Osteoblast (primary cell): ENCODE data around the gene B4GAT1. TPM values are rescaled to one million over a fixed set of nuclear protein-coding genes. Genes with fewer than 3 reads are reported as not detected.

Source experiments
- DNase-seq: peaks from one replicate; pipeline ENCODE4 v3.0.0; 2011; ENCODE audit warnings: low spot score, mixed read lengths; ENCODE audit not compliant: insufficient read length; ENCODE audit errors: missing footprints
- H2AFZ ChIP-seq: 2 replicates; pipeline ENCODE4 v1.6.0; 2011; ENCODE audit warnings: mild to moderate bottlenecking, low read length
- H3K27ac ChIP-seq: 2 replicates; pipeline ENCODE4 v1.5.1; 2011; ENCODE audit warnings: mild to moderate bottlenecking, low read depth, low read length, moderate library complexity
- H3K27me3 ChIP-seq: 2 replicates; pipeline ENCODE4 v1.6.0; 2012; ENCODE audit warnings: mild to moderate bottlenecking, control low read depth, inconsistent platforms, low read length, moderate library complexity; ENCODE audit not compliant: insufficient read depth
- H3K36me3 ChIP-seq: 2 replicates; pipeline ENCODE4 v1.5.1; 2011; ENCODE audit warnings: mild to moderate bottlenecking, low read length, control low read depth, moderate library complexity; ENCODE audit not compliant: insufficient read depth
- H3K4me1 ChIP-seq: 2 replicates; pipeline ENCODE4 v1.5.1; 2011; ENCODE audit warnings: mild to moderate bottlenecking, low read length, control low read depth, moderate library complexity; ENCODE audit not compliant: insufficient read depth
- H3K4me2 ChIP-seq: 2 replicates; pipeline ENCODE4 v1.6.0; 2011; ENCODE audit warnings: mild to moderate bottlenecking, low read length; ENCODE audit not compliant: insufficient read depth
- H3K4me3 ChIP-seq: fragments of 200-600 bp; sonication (generic); 3 replicates; pipeline ENCODE4 v1.5.1; 2012; ENCODE audit warnings: mild to moderate bottlenecking, low read length, inconsistent platforms; ENCODE audit not compliant: insufficient read depth
- H3K79me2 ChIP-seq: 2 replicates; pipeline ENCODE4 v1.6.0; 2012; ENCODE audit warnings: mild to moderate bottlenecking, low read length, control low read depth, inconsistent platforms; ENCODE audit not compliant: insufficient read depth
- H3K9me3 ChIP-seq: 2 replicates; pipeline ENCODE4 v1.5.1; 2011; ENCODE audit warnings: low read depth, low read length, control low read depth
- H4K20me1 ChIP-seq: 2 replicates; pipeline ENCODE4 v1.6.0; 2012; ENCODE audit warnings: mild to moderate bottlenecking, low read length, control low read depth; ENCODE audit not compliant: insufficient read depth
- total RNA-seq: library from RNA; depleted of rRNA; stranded (reverse); fragments of >200 nt; gene quantifications from 2 replicates; pipeline ENCODE4 v1.2.3, GENCODE V29; 2012
- TF ChIP-seq, protein P1 (sequence below): IDR thresholded peaks from 2 replicates; pipeline ENCODE4 v1.5.1; 2011; ENCODE audit warnings: mild to moderate bottlenecking, low read depth, low read length, moderate library complexity; ENCODE audit errors: extremely low read depth

The B4GAT1 gene
- total RNA-seq, 1 donor = 20.6 TPM

DNA sequence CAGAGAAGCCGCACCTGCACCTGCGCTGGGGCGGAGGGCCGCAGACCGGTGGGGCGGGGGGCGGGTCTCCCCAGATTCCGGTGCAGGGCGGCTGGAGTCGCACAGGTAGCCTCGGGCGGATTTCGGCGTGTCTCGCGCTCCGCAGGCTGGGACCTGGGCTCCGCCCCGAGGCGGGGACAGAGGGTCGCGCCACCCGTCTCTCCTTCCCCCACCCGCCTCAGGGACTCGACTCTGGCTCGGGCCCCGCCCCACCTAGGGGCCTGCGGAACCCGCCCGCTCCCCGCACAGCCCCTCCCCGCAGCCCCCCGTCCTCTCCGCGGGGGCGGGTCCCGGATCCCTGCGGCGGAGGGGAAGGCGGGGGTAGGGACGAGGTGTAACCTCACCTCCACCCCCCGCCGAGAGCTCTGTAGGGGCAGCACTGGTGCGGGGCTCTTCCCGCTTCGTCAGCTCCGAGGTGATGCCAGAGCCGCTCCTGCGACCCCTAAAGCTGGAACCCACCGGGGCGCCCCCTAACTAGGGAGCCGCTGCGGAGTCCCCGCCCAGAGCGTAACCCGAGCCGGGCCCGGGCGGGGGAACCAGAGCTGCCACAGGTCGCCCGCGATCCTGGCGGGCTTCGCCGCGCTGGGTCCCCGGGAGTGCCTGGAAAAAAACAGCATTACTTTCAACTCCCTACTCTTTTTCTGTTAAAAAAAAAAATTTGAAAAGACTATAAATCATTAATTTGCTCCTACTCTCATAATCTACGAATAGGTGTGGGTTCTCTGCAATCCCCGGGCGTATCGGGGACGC lies 24.4 kb upstream of the B4GAT1 start, which contains the start of gene SLC29A2:
Gene SLC29A2, minus strand, starts transcription at position 134 of the 789 bp plus-strand sequence. CDS start 169 bp downstream, outside the sequence.
- peak within 1 kb of the TSS; percentile 65 for H3K4me3 ChIP-seq
- peak within 1 kb of the TSS; percentile 50 for H2AFZ ChIP-seq
- H3K9me3 ChIP-seq = no peaks in the 10 kb centered on the region
- H3K79me2 ChIP-seq = no peaks in the 10 kb centered on the region
- H4K20me1 ChIP-seq = no peaks in the 10 kb centered on the region
- H3K4me1 ChIP-seq = peaks cover 26% of the 10 kb centered on the region
- peak; percentile 54 for DNase-seq
- H3K36me3 ChIP-seq = no peaks in the 10 kb centered on the region
- H3K4me2 ChIP-seq = peak within 1 kb of the TSS; percentile 73
- H3K27ac ChIP-seq = no peak within 1 kb of the TSS
- TF ChIP-seq, protein P1, sequence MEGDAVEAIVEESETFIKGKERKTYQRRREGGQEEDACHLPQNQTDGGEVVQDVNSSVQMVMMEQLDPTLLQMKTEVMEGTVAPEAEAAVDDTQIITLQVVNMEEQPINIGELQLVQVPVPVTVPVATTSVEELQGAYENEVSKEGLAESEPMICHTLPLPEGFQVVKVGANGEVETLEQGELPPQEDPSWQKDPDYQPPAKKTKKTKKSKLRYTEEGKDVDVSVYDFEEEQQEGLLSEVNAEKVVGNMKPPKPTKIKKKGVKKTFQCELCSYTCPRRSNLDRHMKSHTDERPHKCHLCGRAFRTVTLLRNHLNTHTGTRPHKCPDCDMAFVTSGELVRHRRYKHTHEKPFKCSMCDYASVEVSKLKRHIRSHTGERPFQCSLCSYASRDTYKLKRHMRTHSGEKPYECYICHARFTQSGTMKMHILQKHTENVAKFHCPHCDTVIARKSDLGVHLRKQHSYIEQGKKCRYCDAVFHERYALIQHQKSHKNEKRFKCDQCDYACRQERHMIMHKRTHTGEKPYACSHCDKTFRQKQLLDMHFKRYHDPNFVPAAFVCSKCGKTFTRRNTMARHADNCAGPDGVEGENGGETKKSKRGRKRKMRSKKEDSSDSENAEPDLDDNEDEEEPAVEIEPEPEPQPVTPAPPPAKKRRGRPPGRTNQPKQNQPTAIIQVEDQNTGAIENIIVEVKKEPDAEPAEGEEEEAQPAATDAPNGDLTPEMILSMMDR = no peak
- peaks cover 34% of the 10 kb centered on the region for H3K27me3 ChIP-seq

- no peak overlapping the region for H3K4me2 ChIP-seq
- DNase-seq = peak; percentile 70
- TF ChIP-seq, protein P1 = no peak
- no peak overlapping the region for H3K27ac ChIP-seq
- no peaks in the 10 kb centered on the region for H3K36me3 ChIP-seq
- H4K20me1 ChIP-seq = no peaks in the 10 kb centered on the region
- no peaks in the 10 kb centered on the region for H3K9me3 ChIP-seq
- H3K4me3 ChIP-seq = no peak overlapping the region
- H3K27me3 ChIP-seq = peaks cover 33% of the 10 kb centered on the region
- H3K79me2 ChIP-seq = no peaks in the 10 kb centered on the region
- H3K4me1 ChIP-seq = peaks cover 26% of the 10 kb centered on the region
- H2AFZ ChIP-seq = no peak overlapping the region
Observed at GRCh38 chr11:66369073-66369894, 21.9 kb upstream of the B4GAT1 start.

DNA sequence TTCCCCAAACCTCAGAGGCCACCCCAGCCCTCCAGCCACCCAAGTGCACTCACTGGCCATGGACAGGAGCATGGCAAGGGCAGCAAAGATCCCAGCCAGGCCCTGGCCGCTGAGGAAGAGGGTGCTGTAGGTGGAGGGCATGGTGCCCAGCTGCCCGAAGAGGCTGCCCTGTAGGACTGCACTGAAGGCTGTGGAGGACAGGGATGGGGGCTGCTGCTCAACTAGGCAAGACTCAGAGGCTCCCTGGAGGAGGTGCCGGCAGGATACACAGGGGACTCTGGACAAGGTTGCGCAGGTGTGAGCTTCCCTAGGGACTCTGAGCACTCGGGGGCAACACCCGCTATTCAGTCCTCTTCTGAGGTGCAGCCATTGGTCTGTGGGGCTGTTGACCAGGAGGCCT lies 21.1 kb upstream of the B4GAT1 start:
- Histone ChIP-seq H3K4me1 (peaks cover 26% of the 10 kb centered on the region), H3K27me3 (peaks cover 25% of the 10 kb centered on the region)

More for the DNA sequence above, 21.1 kb upstream of the B4GAT1 start:
- Histone ChIP-seq H3K27ac (no peak overlapping the region), H3K36me3 (no peaks in the 10 kb centered on the region), H3K4me2 (no peak overlapping the region), H3K4me3 (no peak overlapping the region), H2AFZ (no peak overlapping the region), H3K79me2 (no peaks in the 10 kb centered on the region), H3K9me3 (no peaks in the 10 kb centered on the region), H4K20me1 (no peaks in the 10 kb centered on the region)
- TF ChIP-seq, protein P1 = no peak
- DNase-seq = no peak
